HG02943 (cell line): ENCODE data around the gene MS4A6E.

Experiments
- ATAC-seq: cut with Tn5 transposase; IDR thresholded peaks from one replicate; pipeline ENCODE4 v1.9.1; 2021; ENCODE audit warnings: mild to moderate bottlenecking, low read depth, moderate library complexity; ENCODE audit not compliant: unreplicated experiment

The MS4A6E gene

DNA sequence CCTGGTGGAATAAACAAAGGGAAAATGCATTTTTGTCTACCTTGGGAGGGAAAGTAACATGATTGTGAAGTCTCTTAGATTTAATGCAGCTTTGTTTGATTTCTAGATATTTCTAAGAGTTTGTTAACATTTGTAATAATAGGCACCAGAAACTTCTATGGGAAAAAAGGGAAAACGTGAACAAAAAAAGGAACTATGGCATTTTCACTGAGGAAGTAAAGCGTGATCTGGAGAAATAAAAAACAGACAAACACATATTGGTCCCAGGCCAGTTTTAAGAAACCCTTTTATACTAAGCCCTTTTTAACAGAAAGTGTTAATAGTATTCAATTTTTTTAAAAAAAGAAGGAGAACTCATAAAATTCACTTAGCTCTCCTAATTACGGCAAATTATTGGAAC lies 44.3 kb downstream of the MS4A6E start:
- ATAC-seq, result no peak

DNA sequence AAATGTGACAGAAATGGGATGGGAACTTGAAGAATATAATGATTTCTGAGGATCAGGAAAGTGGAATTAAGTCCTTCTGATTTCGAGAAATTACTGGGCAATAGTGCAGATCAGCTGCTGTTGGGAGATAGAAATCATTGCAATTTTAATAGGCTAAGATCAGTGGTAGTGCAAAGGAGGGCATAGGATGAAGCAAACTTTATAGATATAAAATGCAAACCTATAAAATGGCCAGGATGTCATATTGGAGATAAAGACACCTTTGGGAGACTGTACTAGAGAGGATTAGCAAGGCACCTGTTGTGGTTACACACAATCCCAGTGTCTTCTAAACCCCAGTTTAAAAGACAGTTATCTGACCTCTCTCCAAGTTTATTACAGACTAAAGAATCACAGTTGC lies 44.8 kb downstream of the MS4A6E start:
- ATAC-seq, result no peak

DNA sequence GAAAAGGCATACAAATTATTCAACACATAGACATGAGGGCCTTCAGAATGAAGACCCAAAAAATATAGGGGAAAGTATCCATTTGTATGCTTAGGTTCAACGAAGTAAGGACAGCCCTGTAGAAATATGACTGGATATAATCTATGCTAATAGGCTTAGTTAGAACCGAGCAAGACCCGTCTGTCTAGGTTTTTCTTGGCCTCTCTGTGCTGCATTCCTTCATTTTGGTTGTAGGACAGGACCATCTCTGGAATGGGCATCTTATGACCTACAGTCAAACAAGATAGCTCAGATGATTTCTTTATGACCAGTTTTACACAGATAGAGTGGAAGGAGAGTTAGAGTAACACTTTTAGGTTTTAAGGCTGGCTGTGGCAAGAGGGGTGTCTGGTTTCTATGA lies 45.7 kb downstream of the MS4A6E start:
- no peak for ATAC-seq

DNA sequence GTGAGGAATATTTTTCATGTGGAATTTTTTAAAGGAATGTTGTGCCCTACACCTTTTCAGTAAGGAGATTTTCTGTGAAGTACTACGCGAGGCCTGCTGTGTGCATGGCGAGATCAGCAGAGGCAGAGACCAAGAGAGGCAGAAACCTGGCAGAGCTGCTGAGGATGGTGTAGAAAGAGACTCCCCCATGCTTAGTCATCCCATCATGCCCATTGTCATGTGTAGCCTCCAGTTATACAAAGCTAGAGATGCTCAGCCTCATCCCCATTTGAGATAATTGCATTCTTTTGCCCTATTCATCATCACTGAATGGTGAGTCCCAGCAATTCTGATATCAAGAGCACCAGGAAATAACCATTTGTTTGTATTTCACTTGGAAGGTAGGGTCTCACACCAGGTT lies 48.3 kb downstream of the MS4A6E start:
- no peak for ATAC-seq

DNA sequence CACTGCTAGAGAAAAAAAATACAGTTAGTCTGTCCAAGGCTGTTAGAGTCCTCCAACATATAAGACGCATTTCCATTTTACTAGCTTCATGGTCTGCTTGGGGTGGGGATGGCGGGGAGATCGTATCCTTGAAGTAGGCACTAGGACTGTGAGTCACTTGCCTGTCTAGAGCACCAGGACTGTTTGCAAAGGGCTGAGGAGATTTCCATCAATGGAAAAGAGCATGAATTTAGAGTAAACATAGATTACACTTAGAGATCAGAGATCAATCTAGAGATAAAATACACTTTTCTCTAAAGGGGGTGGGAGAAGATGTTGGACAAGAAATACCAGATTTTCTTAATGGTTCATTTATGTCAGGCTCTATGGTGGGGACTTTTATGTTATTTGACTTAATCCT lies 49.5 kb downstream of the MS4A6E start:
- no peak for ATAC-seq

DNA sequence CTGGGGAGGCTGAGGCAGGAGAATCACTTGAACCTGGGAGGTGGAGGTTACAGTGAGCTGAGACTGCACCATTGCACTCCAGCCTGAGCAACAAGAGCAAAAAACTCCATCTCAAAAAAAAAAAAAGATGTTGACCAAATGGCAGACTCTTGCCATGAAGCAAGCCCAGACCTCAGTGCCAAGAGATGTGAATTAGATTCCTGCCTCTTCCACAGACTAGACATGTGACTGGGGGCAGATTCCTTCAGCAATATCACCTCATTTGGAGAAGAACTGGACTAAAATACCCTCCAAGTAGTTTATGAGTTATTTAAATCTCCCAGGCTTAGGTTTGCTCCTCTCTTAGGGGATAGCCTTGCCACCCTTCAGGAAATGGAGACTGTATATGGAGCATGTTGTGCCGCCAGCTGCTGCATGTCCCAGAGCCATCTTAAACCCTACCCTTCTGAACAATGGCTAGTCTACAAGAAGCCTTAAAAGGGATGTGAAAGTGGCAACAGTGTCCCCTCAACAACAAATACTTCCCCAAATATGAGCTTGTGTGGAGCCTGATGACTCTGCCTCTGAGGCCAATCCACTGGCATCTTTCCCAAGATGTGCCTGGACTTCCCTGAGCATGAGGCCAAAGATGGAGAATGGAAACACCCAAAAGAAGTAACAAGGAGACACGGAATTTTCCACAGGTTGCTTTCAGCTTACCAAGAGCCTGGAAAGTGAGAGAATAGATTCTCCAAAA lies 50.5 kb downstream of the MS4A6E start:
- ATAC-seq, result no peak

DNA sequence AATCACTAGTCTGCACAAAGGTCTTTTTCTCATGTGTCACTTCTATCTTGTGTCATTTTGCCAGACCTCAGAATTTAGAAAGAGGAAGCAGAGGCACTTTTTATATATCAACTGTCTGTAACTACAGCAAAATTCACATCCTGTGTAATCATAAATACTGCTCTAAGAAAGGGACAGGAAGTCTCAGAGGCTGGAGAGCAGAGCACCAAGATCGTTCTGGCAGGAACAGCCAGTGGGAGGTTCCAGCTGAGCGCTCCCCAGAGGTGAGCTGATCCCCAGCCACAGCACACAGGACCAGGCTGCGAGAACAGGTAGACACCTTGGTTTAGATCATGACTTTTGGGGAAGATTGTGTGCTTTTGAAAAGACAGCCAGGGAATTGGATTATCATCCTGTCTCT lies 51.3 kb downstream of the MS4A6E start, which contains the start of gene MS4A7:
TSS of gene MS4A7 (plus strand) at position 179 of the 400 bp plus-strand sequence. CDS start 4,610 bp downstream, outside the sequence.
- ATAC-seq, result no peak

DNA sequence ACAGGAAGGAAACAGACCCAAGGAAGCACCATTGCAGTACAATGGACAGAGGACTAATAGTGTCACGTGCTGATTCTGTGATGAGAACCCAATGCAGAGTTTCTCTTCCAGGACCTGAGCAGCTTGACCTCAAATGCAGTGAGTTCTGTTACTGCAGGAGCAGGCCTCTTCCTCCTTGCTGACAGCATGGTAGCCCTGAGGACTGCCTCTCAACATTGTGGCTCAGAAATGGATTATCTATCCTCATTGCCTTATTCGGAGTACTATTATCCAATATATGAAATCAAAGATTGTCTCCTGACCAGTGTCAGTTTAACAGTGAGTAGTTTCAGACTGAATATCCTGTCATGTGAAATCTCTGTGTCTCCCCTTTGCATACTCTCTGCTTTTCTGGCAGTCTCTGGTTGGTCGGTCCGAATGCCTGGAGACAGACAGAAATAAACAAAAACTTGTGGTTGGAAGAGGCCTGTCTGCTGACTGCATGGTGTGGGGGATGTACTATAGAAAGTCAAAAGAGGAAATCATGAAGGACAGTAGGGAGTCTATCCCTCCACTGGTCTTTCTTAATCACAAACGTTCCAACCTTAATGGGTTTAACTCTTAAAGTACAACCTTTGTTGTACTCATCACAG lies 62.3 kb downstream of the MS4A6E start:
- ATAC-seq, result peak; percentile 66

DNA sequence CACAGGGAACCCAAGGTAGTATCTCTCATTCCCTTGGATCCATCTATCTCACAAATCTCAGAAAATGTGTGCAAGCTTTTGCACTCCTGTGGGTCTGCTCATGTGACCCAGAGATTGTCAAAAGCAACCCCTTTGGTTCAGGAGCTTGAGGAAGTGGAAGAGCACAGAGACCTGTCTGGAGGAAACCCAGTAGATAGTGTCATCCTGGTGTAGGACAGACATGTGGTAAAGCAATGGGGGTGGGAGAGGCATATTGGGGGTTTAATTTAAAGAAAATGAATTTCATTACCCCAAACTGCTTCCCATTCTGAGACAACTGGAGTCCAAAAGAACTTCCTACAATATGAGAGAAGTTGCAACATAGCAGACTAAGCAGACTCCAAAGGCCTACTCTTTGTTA lies 63.4 kb downstream of the MS4A6E start:
- no peak for ATAC-seq
